ENCODE results near the gene TIGD6.
"Not testable (repeated sequence)": the region's sequence is repeated elsewhere in the genome, so short reads cannot be mapped to it uniquely, and the experiment has no call there.

The TIGD6 gene

DNA sequence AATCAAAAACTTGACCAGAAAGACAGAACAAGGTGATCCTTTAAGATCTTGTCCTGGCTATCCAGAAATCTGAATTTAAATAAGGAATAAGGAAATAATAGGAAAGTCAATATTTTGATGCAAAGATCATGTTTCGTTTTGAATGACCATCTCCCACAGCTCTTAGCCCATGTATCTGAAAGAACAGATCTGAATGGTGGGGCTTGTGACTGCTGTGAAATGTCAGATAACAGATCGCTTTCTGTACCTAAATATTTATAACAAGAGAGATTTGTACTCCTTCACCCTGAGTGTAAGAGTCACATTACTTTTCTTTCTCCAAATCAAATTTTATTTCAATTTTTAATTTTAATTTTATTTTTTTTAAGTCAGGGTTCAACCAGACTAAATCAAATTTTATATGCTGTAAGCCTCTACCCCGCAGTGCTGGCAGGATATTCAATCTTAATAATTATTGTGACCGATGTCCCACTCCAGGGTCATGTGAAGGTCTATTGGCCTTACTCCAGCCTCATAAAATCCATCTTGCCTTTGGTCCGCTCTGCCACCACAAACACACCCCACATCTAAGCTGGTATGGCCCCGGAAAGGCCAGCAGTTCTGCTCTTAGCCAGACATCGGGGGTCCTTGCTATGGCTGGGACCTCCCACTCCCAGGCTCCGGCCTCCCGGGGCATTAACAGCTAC, 46.9 kb downstream of the TIGD6 start:
- H3K9me3 ChIP-seq, result no peaks in the 10 kb centered on the region
- no peak for TF ChIP-seq Cebpa-rat (IDR thresholded peaks at IDR 0.05)
- H3K36me3 ChIP-seq, result no peaks in the 10 kb centered on the region
- no peak overlapping the region for H3K4me2 ChIP-seq
- H3K4me1 ChIP-seq, result peaks cover 17% of the 10 kb centered on the region
- H3K27ac ChIP-seq, result no peak overlapping the region
- no peaks in the 10 kb centered on the region for H3K27me3 ChIP-seq
- no peak overlapping the region for H3K4me3 ChIP-seq
- H3K9ac ChIP-seq, result no peak overlapping the region
- no peaks in the 10 kb centered on the region for H4K20me1 ChIP-seq

DNA sequence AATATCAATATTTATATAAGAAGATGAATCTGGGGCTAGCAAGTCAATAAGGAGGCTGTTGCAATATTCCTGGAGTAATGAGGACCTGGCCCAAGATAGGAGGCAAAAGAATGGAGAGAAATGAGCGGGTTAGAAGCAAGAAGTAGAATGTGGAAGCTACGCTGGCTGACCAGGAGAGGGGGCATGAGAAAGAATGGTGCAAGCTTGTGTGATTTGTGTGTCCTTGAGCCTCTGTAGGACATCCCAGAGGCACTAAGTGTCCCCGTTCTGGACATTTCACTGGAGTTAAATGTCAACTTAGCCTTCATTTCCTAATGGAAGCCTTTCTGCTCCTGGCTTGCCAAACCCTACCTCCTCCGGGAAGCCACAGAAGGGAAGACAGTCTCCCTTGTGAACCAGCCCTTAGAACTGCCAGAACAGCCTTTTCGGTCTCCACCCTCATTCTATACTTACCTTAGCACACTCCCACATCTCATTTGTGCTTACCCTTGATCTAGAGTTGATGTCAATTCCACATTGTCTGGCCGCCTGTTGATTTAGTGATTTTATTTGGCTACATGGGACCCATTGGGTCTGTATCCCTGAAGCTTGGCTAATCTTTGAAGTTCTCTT, 49.2 kb downstream of the TIGD6 start:
- no peak for TF ChIP-seq Cebpa-rat (IDR thresholded peaks at IDR 0.05)
- Histone ChIP-seq H3K36me3 (no peaks in the 10 kb centered on the region), H3K27me3 (no peaks in the 10 kb centered on the region), H3K4me1 (peaks cover 6% of the 10 kb centered on the region), H3K27ac (no peak overlapping the region), H3K9ac (no peak overlapping the region), H3K4me2 (no peak overlapping the region), H3K9me3 (no peaks in the 10 kb centered on the region), H3K4me3 (no peak overlapping the region), H4K20me1 (no peaks in the 10 kb centered on the region)

DNA sequence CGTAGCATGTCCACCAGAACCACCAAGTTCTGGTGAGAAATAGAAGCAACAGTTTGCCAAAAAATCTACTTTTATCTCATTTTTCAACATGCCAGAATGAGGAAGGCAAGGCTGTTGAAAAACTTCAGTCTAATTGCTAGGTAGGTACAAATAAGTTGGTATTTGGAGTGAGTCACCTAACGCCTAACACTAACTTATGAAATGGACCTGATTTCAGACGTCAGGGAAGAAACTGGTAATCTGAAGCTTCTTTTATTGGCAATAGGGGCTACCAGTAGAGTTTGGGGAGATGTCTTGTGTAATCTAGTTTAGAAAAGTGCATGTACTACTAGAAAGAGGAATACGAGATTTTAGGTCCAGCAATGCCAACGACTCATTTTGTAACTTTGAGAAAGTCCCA, 51.5 kb downstream of the TIGD6 start:
- Histone ChIP-seq H3K4me2 (no peak overlapping the region), H3K36me3 (no peaks in the 10 kb centered on the region), H3K27ac (no peak overlapping the region), H3K27me3 (no peaks in the 10 kb centered on the region), H4K20me1 (no peaks in the 10 kb centered on the region), H3K4me3 (no peak overlapping the region), H3K4me1 (no peaks in the 10 kb centered on the region), H3K9me3 (no peaks in the 10 kb centered on the region), H3K9ac (no peak overlapping the region)
- TF ChIP-seq Cebpa-rat (IDR thresholded peaks at IDR 0.05), result no peak

DNA sequence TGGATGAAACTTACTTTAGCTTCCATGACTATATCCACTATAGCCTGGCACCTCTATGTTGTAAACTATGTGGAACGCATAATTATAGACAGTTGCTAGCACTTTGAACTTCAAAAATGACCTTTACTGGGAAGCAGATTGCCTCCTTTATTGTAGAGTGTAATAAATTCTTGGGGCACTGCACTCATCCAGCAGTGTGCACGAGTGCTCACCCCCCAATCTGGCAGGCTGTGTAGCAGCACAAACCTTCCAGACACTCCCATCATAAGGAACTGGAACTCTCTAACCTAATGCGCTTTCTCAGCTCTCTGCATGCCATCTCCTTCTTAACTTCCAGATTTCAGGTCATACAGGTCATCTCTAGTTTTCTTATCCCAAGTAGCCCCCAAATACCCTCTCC, 54.3 kb downstream of the TIGD6 start:
- no peaks in the 10 kb centered on the region for H4K20me1 ChIP-seq
- H3K4me3 ChIP-seq, result no peak overlapping the region
- H3K4me1 ChIP-seq, result no peaks in the 10 kb centered on the region
- no peaks in the 10 kb centered on the region for H3K9me3 ChIP-seq
- H3K4me2 ChIP-seq, result no peak overlapping the region
- no peak for TF ChIP-seq Cebpa-rat (IDR thresholded peaks at IDR 0.05)
- H3K36me3 ChIP-seq, result no peaks in the 10 kb centered on the region
- H3K27me3 ChIP-seq, result no peaks in the 10 kb centered on the region
- no peak overlapping the region for H3K9ac ChIP-seq
- H3K27ac ChIP-seq, result no peak overlapping the region

DNA sequence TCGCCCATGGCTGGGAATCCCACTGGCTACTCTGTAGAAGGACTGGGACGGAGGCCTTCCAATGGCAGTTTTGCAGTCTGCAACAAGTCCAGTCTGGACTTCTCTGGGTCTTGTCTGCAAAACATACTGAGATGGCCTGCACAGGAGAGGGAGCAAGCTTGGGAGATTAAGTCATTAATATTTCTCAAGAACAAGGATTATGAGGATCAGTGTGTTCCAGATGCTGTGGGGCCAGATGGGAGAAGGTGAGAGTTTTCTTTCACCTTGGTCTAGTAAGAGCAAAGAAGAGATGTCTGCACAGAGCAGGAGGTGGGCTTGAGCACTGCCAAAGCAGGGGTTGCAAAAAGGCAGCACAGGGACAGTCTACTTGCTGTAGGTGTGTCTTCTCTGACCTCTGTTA, 55.8 kb downstream of the TIGD6 start, which contains the start of gene PDE6A:
PDE6A (minus strand) TSS at position 128 of the 400 bp plus-strand sequence; CDS start at position 8, 120 bp downstream.
- Histone ChIP-seq H3K36me3 (no peaks in the 10 kb centered on the region), H3K4me2 (no peak within 1 kb of the TSS), H4K20me1 (no peaks in the 10 kb centered on the region), H3K27ac (no peak within 1 kb of the TSS), H3K27me3 (no peaks in the 10 kb centered on the region), H3K9me3 (no peaks in the 10 kb centered on the region), H3K9ac (no peak within 1 kb of the TSS), H3K4me1 (no peaks in the 10 kb centered on the region), H3K4me3 (no peak within 1 kb of the TSS)
- TF ChIP-seq Cebpa-rat (IDR thresholded peaks at IDR 0.05), result no peak

DNA sequence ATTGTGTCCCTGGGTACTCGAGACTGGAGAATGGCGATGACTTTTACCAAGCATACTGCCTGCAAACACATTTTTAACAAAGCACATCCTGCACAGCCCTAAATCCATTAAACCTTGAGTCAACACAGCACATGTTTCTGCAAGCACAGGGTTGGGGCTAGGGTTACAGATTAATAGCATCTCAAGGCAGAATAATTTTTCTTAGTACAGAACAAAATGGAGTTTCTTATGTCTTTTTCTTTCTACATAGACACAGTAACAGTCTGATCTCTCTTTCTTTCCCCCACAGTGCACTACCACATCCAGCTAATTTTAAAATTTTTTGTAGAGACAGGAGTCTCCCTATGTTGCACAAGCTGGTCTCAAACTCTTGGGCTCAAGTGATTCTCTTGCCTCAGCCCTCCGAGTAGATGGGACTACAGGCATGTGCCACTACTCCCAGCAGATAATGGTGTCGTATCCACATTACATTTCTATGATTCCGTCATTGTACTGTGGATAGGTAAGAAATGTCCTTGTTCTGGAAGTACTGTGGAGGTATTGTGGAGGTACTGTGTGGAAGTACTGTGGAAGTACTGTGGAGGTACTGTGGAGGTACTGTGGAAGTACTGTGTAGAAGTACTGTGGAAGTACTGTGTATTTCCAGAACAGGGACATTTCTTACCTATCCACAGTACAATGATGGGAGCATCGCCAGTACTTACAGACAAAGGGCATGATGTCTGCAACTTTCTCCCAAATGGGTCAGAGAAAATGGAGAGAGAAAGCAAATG, 57.1 kb downstream of the TIGD6 start:
- not testable (repeated sequence) for H3K9ac ChIP-seq, H3K36me3 ChIP-seq, H3K4me3 ChIP-seq, H3K9me3 ChIP-seq, H4K20me1 ChIP-seq, H3K4me2 ChIP-seq, H3K27ac ChIP-seq, H3K4me1 ChIP-seq, H3K27me3 ChIP-seq

All from BLaER1 (cell line).